HEK293T (cell line): ENCODE data around the gene COL20A1.

Experiments
- CTCF ChIA-PET: fragments of 350-600 bp; formaldehyde crosslinking; extraction: SDS; loops from one replicate; lab custom pipeline; 2021; ENCODE audit warnings: antibody characterized with exemption, inconsistent platforms; lab: Yijun Ruan, JAX
- POLR2A ChIA-PET: fragments of 350-600 bp; formaldehyde crosslinking; extraction: SDS; loops from one replicate; lab custom pipeline; 2020; ENCODE audit warnings: antibody characterized with exemption, inconsistent platforms; lab: Yijun Ruan, JAX
- DNase-seq: peaks from one replicate; pipeline ENCODE4 v3.0.0; 2012; ENCODE audit warnings: mixed read lengths; ENCODE audit errors: extremely low spot score
- ARNT ChIP-seq: fragments of 450-650 bp; IDR thresholded peaks from 2 replicates; pipeline ENCODE4 v1.6.1; 2017; ENCODE audit warnings: mild to moderate bottlenecking
- BHLHE40 ChIP-seq: fragments of 450-650 bp; IDR thresholded peaks from 2 replicates; pipeline ENCODE4 v1.6.1; 2016; ENCODE audit warnings: mild to moderate bottlenecking, moderate library complexity, borderline replicate concordance
- CTBP1 ChIP-seq: fragments of 450-650 bp; IDR thresholded peaks from 2 replicates; pipeline ENCODE4 v1.6.1; 2016; ENCODE audit warnings: borderline replicate concordance
- ELF4 ChIP-seq: fragments of 450-650 bp; IDR thresholded peaks from 2 replicates; pipeline ENCODE4 v1.6.1; 2017; ENCODE audit warnings: antibody characterized with exemption
- FOXA1 ChIP-seq: fragments of 450-650 bp; IDR thresholded peaks from 2 replicates; pipeline ENCODE4 v1.6.1; 2016; ENCODE audit warnings: mild to moderate bottlenecking
- FOXK2 ChIP-seq: fragments of 450-650 bp; IDR thresholded peaks from 2 replicates; pipeline ENCODE4 v1.6.1; 2016; ENCODE audit warnings: mild to moderate bottlenecking
- FOXM1 ChIP-seq: fragments of 450-650 bp; IDR thresholded peaks from 2 replicates; pipeline ENCODE4 v1.6.1; 2017; ENCODE audit warnings: mild to moderate bottlenecking, borderline replicate concordance
- HDGF ChIP-seq: fragments of 450-650 bp; IDR thresholded peaks from 2 replicates; pipeline ENCODE4 v1.6.1; 2017; ENCODE audit warnings: antibody characterized with exemption, borderline replicate concordance
- L3MBTL2 ChIP-seq: fragments of 450-650 bp; conservative IDR thresholded peaks from 2 replicates; pipeline ENCODE4 v1.6.1; 2016; ENCODE audit warnings: mild to moderate bottlenecking
- LEF1 ChIP-seq: fragments of 450-650 bp; IDR thresholded peaks from 2 replicates; pipeline ENCODE4 v1.6.1; 2017; ENCODE audit warnings: mild to moderate bottlenecking, borderline replicate concordance
- NFRKB ChIP-seq: fragments of 450-650 bp; IDR thresholded peaks from 2 replicates; pipeline ENCODE4 v1.6.1; 2016; ENCODE audit warnings: mild to moderate bottlenecking, moderate library complexity
- PKNOX1 ChIP-seq: fragments of 450-650 bp; IDR thresholded peaks from 2 replicates; pipeline ENCODE4 v1.6.1; 2016
- SP1 ChIP-seq: fragments of 450-650 bp; IDR thresholded peaks from 2 replicates; pipeline ENCODE4 v1.6.1; 2017
- SUZ12 ChIP-seq: fragments of 450-650 bp; IDR thresholded peaks from 2 replicates; pipeline ENCODE4 v1.6.1; 2016; ENCODE audit warnings: mild to moderate bottlenecking
- TARDBP ChIP-seq: fragments of 450-650 bp; IDR thresholded peaks from 2 replicates; pipeline ENCODE4 v1.6.1; 2016
- ZNF384 ChIP-seq: fragments of 450-650 bp; IDR thresholded peaks from 2 replicates; pipeline ENCODE4 v1.6.1; 2016

COL20A1 gene

GRCh38 chr20:63343460-63344445 is 50.8 kb downstream of the COL20A1 start:
- TF ChIP-seq ELF4 (no peak), L3MBTL2 (no peak), CTBP1 (no peak), FOXA1 (no peak), ARNT (no peak)
- no peak for DNase-seq
- CTCF ChIA-PET: no interaction called here
- POLR2A ChIA-PET: no interaction called here

GRCh38 chr20:63344616-63345327 is 51.8 kb downstream of the COL20A1 start:
- TF ChIP-seq ARNT: no peak
- no peak for TF ChIP-seq TARDBP
- TF ChIP-seq NFRKB: no peak
- no peak for TF ChIP-seq FOXA1
- TF ChIP-seq SP1: no peak
- TF ChIP-seq LEF1: no peak
- TF ChIP-seq HDGF: no peak
- no peak for TF ChIP-seq PKNOX1
- no peak for TF ChIP-seq ELF4
- TF ChIP-seq FOXM1: no peak
- no peak for TF ChIP-seq ZNF384
- TF ChIP-seq BHLHE40: no peak
- TF ChIP-seq L3MBTL2: no peak
- no peak for TF ChIP-seq SUZ12
- TF ChIP-seq FOXK2: no peak
- TF ChIP-seq CTBP1: no peak
- POLR2A ChIA-PET: no interaction called here
- no peak for DNase-seq
- CTCF ChIA-PET: no interaction called here

- TF ChIP-seq L3MBTL2 (no peak), LEF1 (no peak), PKNOX1 (no peak), NFRKB (no peak), BHLHE40 (no peak), SUZ12 (no peak), TARDBP (no peak), FOXA1 (no peak), SP1 (no peak), FOXK2 (no peak), ZNF384 (no peak), CTBP1 (no peak), HDGF (no peak), ELF4 (no peak), ARNT (no peak), FOXM1 (no peak)
- CTCF ChIA-PET: interaction anchor here (1.0 kb wide), 1 partner anchor 33 kb away, joined by 4 read pairs; no protein-coding TSS in a partner anchor
- POLR2A ChIA-PET: no interaction called here
- no peak for DNase-seq
Observed at GRCh38 chr20:63345328-63346100, 52.5 kb downstream of the COL20A1 start.

- CTCF ChIA-PET: interaction anchor here (1.0 kb wide), 1 partner anchor 32 kb away, joined by 4 read pairs; no protein-coding TSS in a partner anchor
- no peak for DNase-seq
- TF ChIP-seq ZNF384 (no peak), PKNOX1 (no peak), TARDBP (no peak), FOXM1 (no peak), FOXA1 (no peak), HDGF (no peak), BHLHE40 (no peak), LEF1 (no peak), CTBP1 (no peak), SUZ12 (no peak), L3MBTL2 (no peak), SP1 (no peak), FOXK2 (no peak), ARNT (no peak), NFRKB (no peak), ELF4 (no peak)
- POLR2A ChIA-PET: no interaction called here
Observed at GRCh38 chr20:63346131-63347080, 53.4 kb downstream of the COL20A1 start.
